ENCODE data around the gene RNF213. TPM values are rescaled to one million over a fixed set of nuclear protein-coding genes. Genes with fewer than 3 reads are reported as not detected.
A peak's percentile ranks its signal among the peaks of the same experiment; 100 is the strongest.

Gene RNF213
- total and polyA plus RNA-seq, 10 of the 15 experiments (the other 5 are each of a cell fraction or from before 2014, with no cell fraction given): 18.6 to 145 (median 65.8) TPM

DNA sequence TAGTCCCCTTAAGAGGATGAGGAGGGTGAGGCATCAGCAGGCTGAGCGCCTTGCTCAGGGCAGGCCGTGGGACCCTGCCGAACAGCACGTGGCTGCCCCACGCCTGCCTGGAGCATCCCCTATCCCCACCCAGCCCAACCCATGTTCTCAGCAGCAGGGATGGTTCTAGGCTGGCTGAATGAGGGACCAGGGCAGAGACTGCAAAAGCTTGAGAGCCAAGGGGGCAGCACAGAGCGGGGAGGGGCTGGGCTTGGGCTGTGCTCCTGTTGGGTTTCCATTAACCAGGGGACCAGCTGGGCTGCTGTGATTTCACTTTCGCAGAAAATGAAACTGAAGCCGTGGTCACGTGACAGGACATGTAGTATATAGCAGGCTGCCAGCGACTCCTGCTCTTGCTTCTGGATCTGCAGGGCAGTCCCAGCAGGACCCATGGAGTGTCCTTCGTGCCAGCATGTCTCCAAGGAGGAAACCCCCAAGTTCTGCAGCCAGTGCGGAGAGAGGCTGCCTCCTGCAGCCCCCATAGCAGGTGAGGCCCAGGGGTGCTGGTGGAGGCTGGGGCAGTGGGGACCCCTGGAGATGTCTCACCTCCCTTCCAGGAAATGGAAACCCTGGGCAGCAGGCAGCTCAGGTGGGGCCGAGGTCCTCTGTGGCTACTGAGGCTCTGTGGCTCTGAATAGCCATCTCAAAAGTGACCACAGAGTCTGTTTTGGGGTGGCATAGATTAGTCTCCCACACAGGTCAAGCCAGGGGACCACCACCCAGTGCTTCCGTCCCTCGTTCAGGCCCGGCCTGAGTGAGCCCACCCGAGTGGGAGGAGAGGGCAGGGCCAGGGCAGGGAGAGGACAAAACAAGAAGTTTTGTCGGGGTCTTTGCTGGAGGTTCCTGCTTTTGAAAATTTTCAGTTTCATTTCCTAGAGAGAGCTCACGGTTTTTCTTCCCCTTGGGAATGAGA lies 2.9 kb downstream of the RNF213 start (continued):
- TF ChIP-seq RAD21 (IDR thresholded peaks at IDR 0.05; ENCODE audit: insufficient read depth, low read depth, low read length): no peak
- no peak for TF ChIP-seq MYB (IDR thresholded peaks at IDR 0.05; ENCODE audit: borderline replicate concordance, low read depth, low read length)
- no peak; the same call in 1 of the 2 replicates for TF ChIP-seq ZBED1 (IDR thresholded peaks at IDR 0.05; ENCODE audit: borderline replicate concordance)
- TF ChIP-seq RB1 (IDR thresholded peaks at IDR 0.05; ENCODE audit: borderline replicate concordance): no peak
- TF ChIP-seq TBL1XR1 (IDR thresholded peaks at IDR 0.05; ENCODE audit: low read depth, low read length): peak; percentile 90
- peak; percentile 48 to 50 for TF ChIP-seq IKZF2 (IDR thresholded peaks at IDR 0.05)
- 0 out of 2 replicates have a peak, but pooled peaks have one; percentile 20 for TF ChIP-seq NR2F1 (conservative IDR thresholded peaks at IDR 0.05)
- no peak for TF ChIP-seq SMARCA5 (IDR thresholded peaks at IDR 0.05)
- TF ChIP-seq IRF4 (IDR thresholded peaks at IDR 0.05; ENCODE audit: low read depth, low read length): 0 out of 2 replicates have a peak, but pooled peaks have one; percentile 20
- peak; percentile 94 to 97 for TF ChIP-seq BHLHE40 (IDR thresholded peaks at IDR 0.05; ENCODE audit: borderline replicate concordance in 1 of 2, low read depth in 2 of 2, low read length in 1 of 2)
- no peak for TF ChIP-seq GABPA (IDR thresholded peaks at IDR 0.05; ENCODE audit: low read depth)
- TF ChIP-seq CREB1 (IDR thresholded peaks at IDR 0.05; ENCODE audit: low read depth): peak; percentile 37; the same call in 1 of the 2 replicates
- no peak for TF ChIP-seq ZZZ3 (IDR thresholded peaks at IDR 0.05; ENCODE audit: control insufficient read depth, insufficient read length, low read depth)
- TF ChIP-seq ZNF24 (IDR thresholded peaks at IDR 0.05): no peak
- TF ChIP-seq BACH1 (IDR thresholded peaks at IDR 0.05; ENCODE audit: borderline replicate concordance): no peak
- peak; percentile 36; the same call in 1 of the 2 replicates for TF ChIP-seq RELB (IDR thresholded peaks at IDR 0.05; ENCODE audit: low read depth)
- TF ChIP-seq POLR2AphosphoS5 (IDR thresholded peaks at IDR 0.05; ENCODE audit: low read length): peak; percentile 99
- peak; percentile 84 for TF ChIP-seq POLR2AphosphoS2 (IDR thresholded peaks at IDR 0.05; ENCODE audit: low read depth, low read length)
- 0 out of 2 replicates have a peak, but pooled peaks have one; percentile 53 for TF ChIP-seq NBN (IDR thresholded peaks at IDR 0.05)
- peak; percentile 65; the same call in 1 of the 2 replicates for TF ChIP-seq CBFB (IDR thresholded peaks at IDR 0.05; ENCODE audit: low read depth)
- TF ChIP-seq HDAC2 (IDR thresholded peaks at IDR 0.05): no peak
- TF ChIP-seq RAD51 (IDR thresholded peaks at IDR 0.05): peak; percentile 99
- TF ChIP-seq RFX5 (IDR thresholded peaks at IDR 0.05; ENCODE audit: low read depth, low read length): peak; percentile 36; the same call in 1 of the 2 replicates
- no peak for TF ChIP-seq CREM (IDR thresholded peaks at IDR 0.05; ENCODE audit: low read depth)
- TF ChIP-seq BCL11A (IDR thresholded peaks at IDR 0.05; ENCODE audit: low read depth, low read length): 0 out of 2 replicates have a peak, but pooled peaks have one; percentile 4
- 0 out of 2 replicates have a peak, but pooled peaks have one; percentile 13 for TF ChIP-seq HCFC1 (IDR thresholded peaks at IDR 0.05; ENCODE audit: low read length)
- peak; percentile 50 for TF ChIP-seq KLF5 (IDR thresholded peaks at IDR 0.05; ENCODE audit: partially characterized antibody)
- peak; percentile 41 for TF ChIP-seq RELA (IDR thresholded peaks at IDR 0.05; ENCODE audit: borderline replicate concordance, partially characterized antibody)
- TF ChIP-seq POLR2A (IDR thresholded peaks at IDR 0.05; ENCODE audit: low read depth, low read length): peak; percentile 100
- peak; percentile 72 for TF ChIP-seq CHD2 (IDR thresholded peaks at IDR 0.05; ENCODE audit: borderline replicate concordance, low read depth, low read length)
- peak; percentile 48; the same call in 1 of the 2 replicates for TF ChIP-seq YY1 (IDR thresholded peaks at IDR 0.05; ENCODE audit: low read depth, low read length)
- TF ChIP-seq SP1 (IDR thresholded peaks at IDR 0.05; ENCODE audit: low read depth, low read length): peak; percentile 29
- 0 out of 2 replicates have a peak, but pooled peaks have one; percentile 58 for TF ChIP-seq LARP7 (IDR thresholded peaks at IDR 0.05)

Measured in GM12878 (cell line).